ENCODE data around the gene SCD.
"Not testable (repeated sequence)": the region's sequence is repeated elsewhere in the genome, so short reads cannot be mapped to it uniquely, and the experiment has no call there.

SCD gene

DNA sequence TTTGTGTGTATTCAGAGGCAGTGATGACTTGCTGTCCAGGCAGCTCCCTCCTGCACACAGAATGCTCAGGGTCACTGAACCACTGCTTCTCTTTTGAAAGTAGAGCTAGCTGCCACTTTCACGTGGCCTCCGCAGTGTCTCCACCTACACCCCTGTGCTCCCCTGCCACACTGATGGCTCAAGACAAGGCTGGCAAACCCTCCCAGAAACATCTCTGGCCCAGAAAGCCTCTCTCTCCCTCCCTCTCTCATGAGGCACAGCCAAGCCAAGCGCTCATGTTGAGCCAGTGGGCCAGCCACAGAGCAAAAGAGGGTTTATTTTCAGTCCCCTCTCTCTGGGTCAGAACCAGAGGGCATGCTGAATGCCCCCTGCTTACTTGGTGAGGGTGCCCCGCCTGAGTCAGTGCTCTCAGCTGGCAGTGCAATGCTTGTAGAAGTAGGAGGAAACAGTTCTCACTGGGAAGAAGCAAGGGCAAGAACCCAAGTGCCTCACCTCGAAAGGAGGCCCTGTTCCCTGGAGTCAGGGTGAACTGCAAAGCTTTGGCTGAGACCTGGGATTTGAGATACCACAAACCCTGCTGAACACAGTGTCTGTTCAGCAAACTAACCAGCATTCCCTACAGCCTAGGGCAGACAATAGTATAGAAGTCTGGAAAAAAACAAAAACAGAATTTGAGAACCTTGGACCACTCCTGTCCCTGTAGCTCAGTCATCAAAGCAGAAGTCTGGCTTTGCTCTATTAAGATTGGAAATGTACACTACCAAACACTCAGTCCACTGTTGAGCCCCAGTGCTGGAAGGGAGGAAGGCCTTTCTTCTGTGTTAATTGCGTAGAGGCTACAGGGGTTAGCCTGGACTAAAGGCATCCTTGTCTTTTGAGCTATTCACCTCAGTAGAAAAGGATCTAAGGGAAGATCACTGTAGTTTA lies 15.8 kb downstream of the SCD start:
- DNase-seq (ENCODE audit: low read depth), result no peak

- DNase-seq (ENCODE audit: low read depth), result no peak
Observed at GRCh38 chr10:100364175-100364574, 17.1 kb downstream of the SCD start.

- no peak for DNase-seq (ENCODE audit: low read depth)
Observed at GRCh38 chr10:100364735-100365391, 17.8 kb downstream of the SCD start.

DNA sequence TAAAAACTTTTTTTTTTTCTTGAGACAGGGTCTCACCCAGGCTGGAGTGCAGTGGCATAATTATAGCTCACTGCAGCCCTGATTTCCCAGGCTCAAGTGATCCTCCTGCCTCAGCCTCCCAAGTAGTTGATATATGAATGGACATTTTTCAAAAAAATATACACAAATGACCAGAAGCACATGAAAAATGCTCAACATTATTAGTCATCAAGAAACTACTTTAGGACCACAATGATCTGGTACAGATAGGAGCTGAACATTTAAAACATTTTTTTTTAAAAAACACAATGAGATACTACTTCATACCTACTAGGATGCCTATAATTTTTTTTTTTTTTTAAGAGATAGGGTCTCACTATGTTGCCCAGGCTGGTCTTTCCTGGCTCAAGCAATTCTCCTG lies 21.7 kb downstream of the SCD start:
- no peak for DNase-seq (ENCODE audit: low read depth)

GRCh38 chr10:100370714-100371481 lies 23.9 kb downstream of the SCD start:
- DNase-seq (ENCODE audit: low read depth), result peak; percentile 85

GRCh38 chr10:100371482-100372027 lies 24.5 kb downstream of the SCD start:
- DNase-seq (ENCODE audit: low read depth), result no peak

DNA sequence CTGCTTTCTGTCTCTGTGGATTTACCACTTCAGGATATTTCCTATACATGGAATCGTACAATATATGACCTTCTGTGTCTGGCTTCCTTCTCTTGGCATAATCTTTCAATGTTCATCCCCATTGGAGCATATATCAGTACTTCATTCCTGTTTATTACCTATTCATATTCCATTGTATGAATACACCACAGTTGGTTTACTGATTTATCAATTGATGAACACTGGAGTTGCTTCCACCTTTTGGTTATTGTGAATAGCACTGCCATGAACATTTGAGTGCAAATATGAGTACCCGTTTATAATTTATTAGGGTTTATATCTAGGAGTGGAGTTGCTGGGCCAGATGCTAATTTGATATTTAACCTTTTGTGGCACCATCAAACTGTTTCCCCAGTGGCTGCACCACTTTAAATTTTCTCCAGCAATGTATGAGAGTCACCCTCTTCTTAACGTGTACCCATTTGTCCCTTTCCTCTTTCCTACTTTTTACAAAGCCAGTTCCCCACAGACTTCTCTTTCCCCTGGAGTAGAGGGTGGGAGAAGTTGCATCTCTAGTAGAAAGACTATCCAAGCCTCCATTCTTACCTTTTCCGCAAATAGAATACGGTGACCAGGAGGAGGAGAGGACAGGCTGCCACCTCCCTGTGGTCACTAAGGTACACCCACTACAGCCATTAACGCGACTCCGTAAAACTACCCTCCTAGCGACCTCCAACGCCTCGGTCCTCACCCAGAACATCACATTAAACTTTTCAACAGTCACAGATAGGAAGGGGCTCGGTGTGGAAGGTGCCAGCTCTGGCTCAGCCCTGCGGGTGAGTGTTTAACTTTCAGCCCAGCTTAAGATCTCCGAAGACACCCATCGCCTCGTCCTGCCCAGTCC lies 25.6 kb downstream of the SCD start:
- no peak for DNase-seq (ENCODE audit: low read depth)

GRCh38 chr10:100373298-100374199 lies 26.5 kb downstream of the SCD start:
- DNase-seq (ENCODE audit: low read depth), result peak; percentile 99

DNA sequence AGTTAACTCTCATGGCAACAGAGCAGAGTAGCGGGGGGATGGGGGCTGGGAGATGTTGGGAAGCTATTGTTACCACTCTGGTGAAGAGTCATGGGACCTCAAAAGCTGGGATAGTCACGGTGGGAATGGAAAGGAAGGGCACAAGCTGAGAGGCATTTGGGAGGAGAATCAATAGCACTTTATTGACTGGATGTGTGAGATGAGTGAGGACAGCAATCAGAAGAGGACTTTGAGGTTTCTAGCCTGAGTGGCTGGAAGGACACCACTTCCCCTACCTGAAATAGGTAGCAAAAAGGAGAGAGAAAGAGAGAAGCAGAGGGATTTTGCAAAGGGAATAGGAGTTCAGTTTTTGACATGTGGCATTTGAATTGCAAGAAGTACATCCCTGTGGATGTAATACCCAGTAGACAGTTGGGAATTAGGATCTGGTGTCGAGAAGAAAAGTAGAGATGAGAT lies 27.2 kb downstream of the SCD start:
- no peak for DNase-seq (ENCODE audit: low read depth)

DNA sequence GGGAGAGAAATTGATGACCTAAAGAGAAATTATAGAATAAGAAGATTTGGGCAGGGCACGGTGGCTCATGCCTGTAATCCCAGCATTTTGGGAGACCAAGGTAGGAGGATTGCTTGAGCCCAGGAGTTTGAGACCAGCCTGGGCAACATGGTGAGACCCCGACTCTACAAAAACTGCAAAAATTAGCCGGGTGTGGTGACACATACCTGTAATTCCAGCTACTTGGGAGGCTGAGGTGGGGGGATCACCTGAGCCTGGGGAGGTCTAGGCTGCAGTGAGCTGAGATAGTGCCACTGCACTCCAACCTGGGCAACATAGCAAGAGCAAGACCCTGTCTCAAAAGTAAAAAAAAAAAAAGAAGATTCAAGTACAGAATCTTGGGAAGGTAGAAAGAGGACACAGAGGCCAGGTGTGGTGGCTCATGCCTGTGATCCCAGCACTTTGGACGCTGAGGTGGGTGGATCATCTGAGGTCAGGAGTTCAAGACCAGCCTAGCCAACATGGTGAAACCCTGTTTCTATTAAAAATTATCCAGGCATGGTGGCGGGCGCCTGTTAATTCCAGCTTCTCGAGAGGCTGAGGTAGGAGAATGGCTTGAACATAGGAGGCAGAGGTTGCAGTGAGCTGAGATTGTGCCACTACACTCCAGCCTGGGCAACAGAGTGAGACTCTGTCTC lies 27.8 kb downstream of the SCD start:
- not testable (repeated sequence) for DNase-seq (ENCODE audit: low read depth)

DNA sequence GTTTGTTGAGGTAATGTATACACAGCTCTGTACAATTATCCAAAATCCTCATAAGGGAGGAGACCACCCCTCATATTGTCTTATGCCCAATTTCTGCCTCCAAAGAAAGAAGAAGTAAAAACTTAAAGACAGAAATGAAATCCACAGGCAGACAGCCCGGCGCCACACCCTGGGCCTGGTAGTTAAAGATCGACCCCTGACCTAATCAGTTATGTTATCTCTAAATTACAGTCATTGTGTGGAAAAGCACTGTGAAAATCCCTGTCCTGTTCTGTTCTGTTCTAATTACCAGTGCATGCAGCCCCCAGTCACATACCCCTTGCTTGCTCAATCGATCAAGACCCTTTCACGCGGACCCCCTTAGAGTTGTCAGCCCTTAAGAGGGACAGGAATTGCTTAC lies 29.6 kb downstream of the SCD start:
- not testable (repeated sequence) for DNase-seq (ENCODE audit: low read depth)

DNA sequence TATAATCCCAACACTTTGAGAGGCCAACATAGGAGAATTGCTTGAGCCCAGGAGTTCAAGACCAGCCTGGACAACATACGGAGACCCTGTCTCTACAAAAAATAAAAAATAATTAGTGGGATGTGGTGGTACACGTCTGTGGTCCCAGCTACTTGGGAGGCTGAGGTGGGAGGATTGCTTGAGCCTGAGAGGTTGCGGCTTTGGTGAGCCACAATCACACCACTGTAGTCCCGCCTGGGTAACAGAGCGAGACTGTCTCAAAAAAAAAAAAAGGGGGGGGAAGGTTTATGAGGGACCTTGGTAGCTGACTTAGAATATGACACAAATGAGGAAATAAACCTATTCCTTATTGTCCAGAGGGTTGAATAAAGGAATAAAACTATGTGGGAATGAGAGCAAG lies 30.8 kb downstream of the SCD start:
- DNase-seq (ENCODE audit: low read depth), result no peak

DNA sequence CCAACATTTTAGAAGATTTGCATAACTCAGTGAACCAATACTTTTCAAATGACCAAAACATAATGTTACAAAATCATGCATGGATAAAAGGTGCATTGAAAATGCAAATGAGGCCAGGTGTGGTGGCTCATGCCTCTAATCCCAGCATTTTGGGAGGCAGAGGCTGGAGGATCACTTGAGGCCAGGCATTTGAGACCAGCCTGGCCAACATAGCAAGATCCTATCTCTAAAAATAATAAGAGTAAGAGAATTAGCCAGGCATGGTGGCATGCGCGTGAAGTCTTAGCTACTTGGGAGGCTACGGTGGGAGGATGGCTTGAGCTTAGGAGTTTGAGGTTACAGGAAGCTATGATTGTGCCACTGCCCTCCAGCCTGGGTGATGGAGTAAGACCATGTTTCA lies 33.4 kb downstream of the SCD start:
- DNase-seq (ENCODE audit: low read depth), result no peak

DNA sequence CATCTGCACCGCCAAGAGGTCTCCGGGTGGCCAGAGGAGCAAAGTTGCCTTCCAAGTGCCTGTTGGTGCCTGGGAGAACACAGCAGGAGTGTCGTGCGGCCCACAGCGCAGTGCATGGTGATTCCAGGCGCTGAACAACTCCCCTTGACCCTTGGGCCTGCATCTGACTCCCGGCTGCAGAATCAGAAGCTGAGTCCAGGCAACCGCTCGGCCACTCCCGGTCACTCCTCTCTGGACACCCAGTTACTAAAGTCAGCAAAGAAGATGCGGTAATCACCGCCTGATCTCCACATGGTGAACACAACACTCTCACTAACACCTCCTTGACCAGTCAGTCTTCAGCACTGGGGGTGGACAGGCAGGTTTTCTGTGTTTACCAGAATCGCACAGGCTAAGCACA lies 35.5 kb downstream of the SCD start:
- DNase-seq (ENCODE audit: low read depth), result no peak

GRCh38 chr10:100383251-100383650 lies 36.2 kb downstream of the SCD start:
- DNase-seq (ENCODE audit: low read depth), result no peak

- no peak for DNase-seq (ENCODE audit: low read depth)
Observed at GRCh38 chr10:100391163-100392002, 44.4 kb downstream of the SCD start.

DNA sequence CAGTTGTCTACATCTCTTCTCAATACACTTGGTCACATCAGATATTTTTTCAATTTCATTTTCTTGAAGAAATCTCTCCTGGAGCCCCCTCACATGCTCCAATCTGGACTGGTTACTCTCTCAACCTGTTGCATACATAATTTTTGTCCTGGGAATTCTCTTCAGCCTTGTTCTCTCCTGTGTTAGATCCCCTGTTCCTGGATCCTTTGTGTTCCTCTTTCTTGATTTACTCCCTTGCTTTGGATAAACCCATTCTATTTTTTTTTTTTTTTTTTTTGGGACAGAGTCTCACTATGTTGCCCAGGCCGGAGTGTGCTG lies 45.6 kb downstream of the SCD start:
- DNase-seq (ENCODE audit: low read depth), result no peak

- DNase-seq (ENCODE audit: low read depth), result no peak
Observed at GRCh38 chr10:100395626-100396025, 48.6 kb downstream of the SCD start.

GRCh38 chr10:100396605-100397004 lies 49.6 kb downstream of the SCD start:
- no peak for DNase-seq (ENCODE audit: low read depth)
